GM10248 (cell line): ENCODE results near the gene PJA2.

Experiments used
- CTCF ChIA-PET: fragments of 300-600 bp; sonication (Branson Sonifier 250); formaldehyde crosslinking; extraction: SDS; loops from one replicate; lab custom pipeline; 2021; ENCODE audit warnings: antibody characterized with exemption; lab: Yijun Ruan, JAX
- POLR2A ChIA-PET: fragments of 350-650 bp; sonication (Branson Sonifier 250); formaldehyde crosslinking; extraction: SDS; loops from one replicate; lab custom pipeline; 2020; ENCODE audit warnings: antibody characterized with exemption; lab: Yijun Ruan, JAX
- DNase-seq: peaks from one replicate; pipeline ENCODE4 v3.0.0; 2012; ENCODE audit errors: extremely low spot score
- CTCF ChIP-seq: IDR thresholded peaks from 2 replicates; pipeline ENCODE4 v1.5.1; 2012; ENCODE audit warnings: mild to moderate bottlenecking, low read depth; ENCODE audit errors: extremely low read depth, missing control alignments, control extremely low read depth

Gene PJA2

GRCh38 chr5:109399092-109399759 lies 10.5 kb downstream of the PJA2 start:
- DNase-seq = no peak
- ChIA-PET CTCF (interaction anchor here (1.7 kb wide), 1 partner anchor 11 kb away, joined by 6 read pairs; the partner anchor contains the start of gene PJA2), POLR2A (no interaction called here)
- TF ChIP-seq CTCF = no peak

- no peak for DNase-seq
- ChIA-PET POLR2A (no interaction called here), CTCF (no interaction called here)
- no peak for TF ChIP-seq CTCF
Observed at GRCh38 chr5:109396965-109397364, 12.8 kb downstream of the PJA2 start.

GRCh38 chr5:109394806-109395205 lies 15.0 kb downstream of the PJA2 start:
- TF ChIP-seq CTCF = no peak
- CTCF ChIA-PET = no interaction called here
- POLR2A ChIA-PET = no interaction called here
- DNase-seq = no peak

- no peak for TF ChIP-seq CTCF
- POLR2A ChIA-PET = no interaction called here
- CTCF ChIA-PET = no interaction called here
- DNase-seq = no peak
Observed at GRCh38 chr5:109390188-109390587, 19.6 kb downstream of the PJA2 start.

GRCh38 chr5:109388407-109388806 lies 21.4 kb downstream of the PJA2 start:
- DNase-seq = no peak
- ChIA-PET POLR2A (no interaction called here), CTCF (interaction anchor here (1.0 kb wide), 1 partner anchor 13 kb away, joined by 3 read pairs; no protein-coding TSS in a partner anchor)
- TF ChIP-seq CTCF = no peak

- no peak for TF ChIP-seq CTCF
- ChIA-PET CTCF (interaction anchor here (1.0 kb wide), 1 partner anchor 38 kb away, joined by 3 read pairs; no protein-coding TSS in a partner anchor), POLR2A (interaction anchor here (0.6 kb wide), 1 partner anchor 659 kb away, joined by 5 read pairs; no protein-coding TSS in a partner anchor)
- no peak for DNase-seq
Observed at GRCh38 chr5:109387408-109387974, 22.3 kb downstream of the PJA2 start.
